Measurements from ENCODE around the gene NOSTRIN.
A peak's percentile ranks its signal among the peaks of the same experiment; 100 is the strongest.
"Not testable (repeated sequence)": the region's sequence is repeated elsewhere in the genome, so short reads cannot be mapped to it uniquely, and the experiment has no call there.

Gene NOSTRIN

DNA sequence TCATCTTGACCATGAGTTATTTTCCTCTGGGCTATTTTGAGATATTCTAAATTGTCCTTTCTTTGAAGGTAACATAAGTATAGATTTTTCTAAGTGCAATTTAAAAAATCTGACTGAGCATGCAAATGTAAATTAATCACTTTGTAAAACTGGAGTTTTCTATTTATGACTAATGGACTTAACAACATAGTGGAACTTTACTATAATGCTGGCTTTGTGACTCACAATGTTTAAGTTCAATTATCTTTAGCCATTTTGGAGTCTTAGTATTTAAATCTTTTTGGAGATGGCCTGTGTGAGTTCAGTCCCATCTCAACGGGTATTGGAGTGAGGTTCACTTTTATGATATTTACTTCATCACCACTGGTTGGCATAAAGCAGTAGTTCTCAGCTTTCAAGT lies 35.2 kb upstream of the NOSTRIN start:
- TF ChIP-seq, protein P1, sequence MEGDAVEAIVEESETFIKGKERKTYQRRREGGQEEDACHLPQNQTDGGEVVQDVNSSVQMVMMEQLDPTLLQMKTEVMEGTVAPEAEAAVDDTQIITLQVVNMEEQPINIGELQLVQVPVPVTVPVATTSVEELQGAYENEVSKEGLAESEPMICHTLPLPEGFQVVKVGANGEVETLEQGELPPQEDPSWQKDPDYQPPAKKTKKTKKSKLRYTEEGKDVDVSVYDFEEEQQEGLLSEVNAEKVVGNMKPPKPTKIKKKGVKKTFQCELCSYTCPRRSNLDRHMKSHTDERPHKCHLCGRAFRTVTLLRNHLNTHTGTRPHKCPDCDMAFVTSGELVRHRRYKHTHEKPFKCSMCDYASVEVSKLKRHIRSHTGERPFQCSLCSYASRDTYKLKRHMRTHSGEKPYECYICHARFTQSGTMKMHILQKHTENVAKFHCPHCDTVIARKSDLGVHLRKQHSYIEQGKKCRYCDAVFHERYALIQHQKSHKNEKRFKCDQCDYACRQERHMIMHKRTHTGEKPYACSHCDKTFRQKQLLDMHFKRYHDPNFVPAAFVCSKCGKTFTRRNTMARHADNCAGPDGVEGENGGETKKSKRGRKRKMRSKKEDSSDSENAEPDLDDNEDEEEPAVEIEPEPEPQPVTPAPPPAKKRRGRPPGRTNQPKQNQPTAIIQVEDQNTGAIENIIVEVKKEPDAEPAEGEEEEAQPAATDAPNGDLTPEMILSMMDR (IDR thresholded peaks at IDR 0.05; ENCODE audit: low read depth, low read length, missing control alignments), result no peak
- no peak overlapping the region for H3K4me3 ChIP-seq (ENCODE audit: low read depth, low read length)
- DNase-seq (ENCODE audit: low read depth), result no peak

DNA sequence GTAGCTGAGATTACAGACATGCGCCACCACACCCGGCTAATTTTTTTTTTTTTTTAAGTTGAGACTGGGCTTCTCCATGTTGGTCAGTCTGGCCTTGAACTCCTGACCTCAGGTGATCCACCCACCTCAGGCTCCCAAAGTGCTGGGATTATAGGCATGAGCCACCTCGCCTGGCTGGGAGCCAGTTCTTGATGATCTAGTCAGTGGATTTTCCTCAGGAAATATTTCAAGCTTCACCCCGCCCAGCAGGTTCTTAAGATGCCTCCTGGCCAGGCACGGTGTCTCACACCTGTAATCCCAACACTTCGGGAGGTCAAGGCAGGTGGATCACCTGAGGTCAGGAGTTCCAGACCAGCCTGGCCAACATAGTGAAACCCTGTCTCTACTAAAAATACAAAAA lies 34.1 kb upstream of the NOSTRIN start:
- not testable (repeated sequence) for H3K4me3 ChIP-seq (ENCODE audit: low read depth, low read length); DNase-seq (ENCODE audit: low read depth)

DNA sequence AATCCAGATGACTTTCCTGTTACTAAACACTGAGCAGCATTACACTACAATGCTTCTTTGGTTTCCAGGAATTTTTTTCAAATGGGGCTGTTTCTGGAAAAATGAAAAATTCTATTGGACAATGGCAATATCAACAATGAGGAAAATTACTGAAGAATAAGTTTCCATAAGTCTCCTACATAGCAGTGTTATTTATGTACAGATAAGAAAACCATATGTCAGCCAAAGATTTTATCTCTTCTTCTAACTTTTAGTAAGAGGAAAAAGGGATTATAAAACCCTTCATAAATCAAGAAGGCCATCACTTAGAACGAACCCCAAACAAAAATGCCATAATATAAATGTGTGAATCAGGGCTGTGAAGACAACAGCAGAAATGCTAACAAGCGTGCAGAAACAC lies 31.6 kb upstream of the NOSTRIN start:
- TF ChIP-seq, protein P1 (IDR thresholded peaks at IDR 0.05; ENCODE audit: low read depth, low read length, missing control alignments), result no peak
- DNase-seq (ENCODE audit: low read depth), result no peak
- H3K4me3 ChIP-seq (ENCODE audit: low read depth, low read length), result no peak overlapping the region

DNA sequence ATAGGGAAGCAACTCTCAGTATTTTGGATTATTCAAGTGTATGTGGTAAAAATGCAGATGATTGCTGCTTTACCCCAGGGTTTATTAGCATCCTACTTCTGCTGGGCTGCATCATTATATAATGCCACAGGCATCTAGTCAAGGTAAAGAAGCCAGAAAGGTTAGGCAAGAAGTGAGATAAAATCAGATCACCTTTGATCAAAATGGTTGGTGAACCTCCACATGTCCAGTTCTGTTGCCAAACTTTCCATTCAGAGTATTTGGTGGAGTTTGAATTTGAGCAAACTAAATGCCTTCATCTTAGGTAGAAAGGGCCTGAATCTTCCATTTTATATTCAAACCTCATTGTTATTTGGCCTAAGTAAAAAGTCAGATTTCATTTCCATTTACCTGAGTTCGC lies 29.7 kb upstream of the NOSTRIN start:
- TF ChIP-seq, protein P1 (IDR thresholded peaks at IDR 0.05; ENCODE audit: low read depth, low read length, missing control alignments), result no peak
- no peak for DNase-seq (ENCODE audit: low read depth)
- H3K4me3 ChIP-seq (ENCODE audit: low read depth, low read length), result no peak overlapping the region

DNA sequence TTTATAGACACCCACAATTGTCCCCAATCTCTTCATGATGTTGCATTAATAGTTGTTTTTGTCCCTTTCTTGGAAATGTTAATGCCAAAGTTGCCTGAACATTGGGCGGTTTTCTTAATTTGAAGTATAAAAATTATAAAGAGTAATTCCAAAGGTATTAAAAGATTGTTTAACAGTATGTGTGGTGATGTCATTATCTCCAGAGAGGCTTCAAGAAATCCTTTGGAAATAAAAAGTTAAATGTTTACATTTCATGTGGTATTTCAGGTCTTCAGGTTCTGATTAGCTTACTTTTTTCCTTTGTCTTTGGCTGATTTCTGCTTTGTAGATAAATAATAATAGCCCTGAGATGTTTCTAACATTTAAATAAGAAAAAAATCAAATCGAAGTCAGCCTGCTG lies 29.3 kb upstream of the NOSTRIN start:
- TF ChIP-seq, protein P1 (IDR thresholded peaks at IDR 0.05; ENCODE audit: low read depth, low read length, missing control alignments), result no peak
- no peak for DNase-seq (ENCODE audit: low read depth)
- H3K4me3 ChIP-seq (ENCODE audit: low read depth, low read length), result no peak overlapping the region

DNA sequence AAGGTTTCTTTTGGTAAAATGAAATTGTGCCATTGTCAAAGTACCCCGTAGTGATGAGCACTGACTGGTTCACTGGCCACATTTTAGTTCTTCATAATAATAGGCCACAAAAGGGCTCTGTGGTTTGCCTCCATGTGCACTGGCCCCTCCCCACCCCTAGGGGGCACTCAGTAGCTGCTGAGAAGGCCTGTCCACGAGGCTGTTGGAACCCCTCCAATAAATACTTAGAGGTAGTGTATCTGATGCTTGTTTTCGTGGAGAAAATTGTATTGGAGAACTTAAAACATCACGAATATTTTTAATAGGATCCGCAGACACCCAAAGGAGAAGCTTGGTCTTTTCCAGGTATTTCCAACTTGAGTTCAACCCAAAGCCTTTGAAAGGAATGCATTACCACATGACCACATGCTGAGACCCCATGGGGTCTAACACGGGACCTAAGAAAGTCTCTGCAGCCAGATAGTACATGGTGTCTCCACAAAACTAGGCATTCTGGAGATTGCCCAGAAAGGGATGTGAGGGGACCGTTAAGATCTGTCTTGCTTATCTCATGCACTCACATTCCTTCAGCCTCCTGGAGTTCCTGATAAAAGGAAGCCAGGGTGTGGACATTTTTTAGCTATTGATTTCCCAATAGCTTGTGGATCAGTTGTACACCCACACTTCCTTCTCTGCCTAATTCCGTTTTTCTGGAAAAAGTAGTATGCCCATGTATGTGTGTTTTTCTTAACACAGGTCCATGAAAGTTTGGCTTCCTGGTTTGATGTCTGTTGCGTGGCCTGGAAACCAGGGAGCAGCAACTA lies 28.5 kb upstream of the NOSTRIN start:
- no peak overlapping the region for H3K4me3 ChIP-seq (ENCODE audit: low read depth, low read length)
- TF ChIP-seq, protein P1 (IDR thresholded peaks at IDR 0.05; ENCODE audit: low read depth, low read length, missing control alignments), result peak; percentile 80
- no peak for DNase-seq (ENCODE audit: low read depth)

DNA sequence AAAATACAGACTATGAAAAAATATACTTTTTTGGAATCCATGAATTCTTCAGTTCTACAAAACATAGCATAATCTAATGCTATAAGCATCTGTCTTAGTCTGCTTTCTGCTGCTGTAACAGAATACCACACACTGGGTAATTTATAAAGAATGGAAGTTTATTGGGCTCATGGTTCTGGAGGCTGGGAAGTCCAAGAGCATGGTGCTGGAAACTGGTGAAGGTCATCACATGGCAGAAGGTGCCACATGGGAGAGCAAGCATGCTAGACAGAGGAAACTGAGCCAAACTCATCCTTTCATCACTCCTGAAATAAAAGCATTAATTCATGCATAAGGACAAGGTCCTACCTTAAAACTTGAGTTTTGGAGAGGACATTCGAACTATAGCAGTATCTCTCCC lies 26.6 kb upstream of the NOSTRIN start:
- H3K4me3 ChIP-seq (ENCODE audit: low read depth, low read length), result no peak overlapping the region
- no peak for DNase-seq (ENCODE audit: low read depth)
- TF ChIP-seq, protein P1 (IDR thresholded peaks at IDR 0.05; ENCODE audit: low read depth, low read length, missing control alignments), result no peak

Measured in GM12864 (cell line).